Aorta (tissue), 5 donors: ENCODE data around the gene RSPRY1. TPM values are rescaled to one million over a fixed set of nuclear protein-coding genes. Genes with fewer than 3 reads are reported as not detected.

ENCODE experiments used
- ATAC-seq: fragments of 200-7000 bp; cut with Tn5 transposase; one replicate; pipeline ENCODE4 v1.9.1; 2022; ENCODE audit warnings: moderate library complexity; ENCODE audit not compliant: low FRiP score
- DNase-seq, 2 donors: peaks; one replicate each; pipeline ENCODE4 v3.0.0-alpha.2; 2020
- H3K27ac ChIP-seq, 2 donors: one replicate each; pipeline ENCODE4 v1.5.1; 2013; ENCODE audit warnings: low read length in 2 of 2, mild to moderate bottlenecking in 2 of 2, moderate library complexity in 2 of 2, control low read depth in 1 of 2, inconsistent platforms in 1 of 2, low read depth in 1 of 2
- H3K27me3 ChIP-seq, 2 donors: one replicate each; pipeline ENCODE4 v1.6.1; 2013; ENCODE audit warnings: control low read depth in 1 of 2, low read length in 1 of 2, mild to moderate bottlenecking in 1 of 2, moderate library complexity in 1 of 2; ENCODE audit not compliant: insufficient read depth in 2 of 2, control insufficient read depth in 1 of 2
- H3K36me3 ChIP-seq, 2 donors: one replicate each; pipeline ENCODE4 v1.6.1; 2013; ENCODE audit warnings: control low read depth in 1 of 2, low read length in 1 of 2, mild to moderate bottlenecking in 1 of 2; ENCODE audit not compliant: insufficient read depth in 2 of 2, control insufficient read depth in 1 of 2
- H3K4me1 ChIP-seq, 2 donors: one replicate each; pipeline ENCODE4 v1.6.1; 2013; ENCODE audit warnings: low read length in 2 of 2, control low read depth in 1 of 2, mild to moderate bottlenecking in 1 of 2, moderate library complexity in 1 of 2; ENCODE audit not compliant: insufficient read depth in 2 of 2, control insufficient read depth in 1 of 2
- H3K4me3 ChIP-seq, 2 donors: one replicate each; pipeline ENCODE4 v1.5.1; 2013; ENCODE audit warnings: low read length in 2 of 2, control low read depth in 1 of 2, mild to moderate bottlenecking in 1 of 2
- H3K9me3 ChIP-seq: one replicate; pipeline ENCODE4 v1.6.1; 2013; ENCODE audit warnings: mild to moderate bottlenecking, low read length; ENCODE audit not compliant: control insufficient read depth
- WGBS, 2 donors: extraction: QIAGEN DNeasy Blood & Tissue Kit; methylation state at CpG; one replicate each; pipeline ENCODE4 v1.1.7; 2013; 5-methylcytosine and 5-hydroxymethylcytosine counted together
- intact Hi-C, 2 donors: fragments of 100-400 bp; cut with DNase I; formaldehyde crosslinking; loops; one replicate each; pipeline versions ENCODE4 v1.14.2 to v1.15.0; 2022
- polyA plus RNA-seq, 2 donors: library from polyadenylated mRNA; stranded (reverse); fragments of 200-250 nt; gene quantifications; one replicate each; pipeline ENCODE4 v1.2.3, GENCODE V29; 2013
- total RNA-seq, 2 donors: library from RNA; stranded (reverse); fragmentation: NEBNext Ultra II Directional; extraction: Animal tissue kit (Norgen Biotek cat#: 25700); gene quantifications; one replicate each; pipeline ENCODE4 v1.2.1, GENCODE V29; 2021
- donor health status: healthy with polysubstance abuse.
- donor health status: Bipolar disorder and iron deficiency.
- donor health status: DM: no; HTN: no; CAD: no.
- donor health status: DM: no; HTN: no; CAD: no.
- donor health status: DM: yes; HTN: yes; CAD: no.

RSPRY1 gene
- total and polyA plus RNA-seq, 4 donors: 10.4 to 32.5 (median 21.8) TPM

DNA sequence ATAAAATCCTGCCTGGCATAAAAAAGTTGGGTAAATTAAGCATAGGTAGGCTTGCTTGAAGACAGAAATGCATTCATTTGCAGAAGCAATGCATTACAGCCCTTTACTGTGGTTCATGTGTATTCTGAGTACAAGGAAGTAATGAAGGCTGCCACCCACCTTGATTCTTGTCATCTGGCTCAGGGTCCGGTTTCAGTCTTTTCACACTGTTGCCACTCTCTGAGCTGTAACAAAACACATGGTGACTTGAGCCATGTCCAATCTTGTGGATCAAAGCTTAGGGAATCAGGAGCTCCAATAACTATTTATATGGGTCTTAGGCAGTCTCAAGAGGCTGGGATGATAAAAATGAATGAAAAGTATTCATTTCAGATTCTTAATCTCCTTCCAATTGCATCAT is 22.3 kb upstream of the RSPRY1 start:
- no peak overlapping the region for H3K4me3 ChIP-seq
- peaks cover 10% of the 10 kb centered on the region in 2 donors for H3K36me3 ChIP-seq
- 62% methylated on average over 1 of the region's 1 CpG for WGBS, 2 donors
- no peaks in the 10 kb centered on the region for H3K9me3 ChIP-seq
- DNase-seq: no peak
- no peak for ATAC-seq
- no peaks in the 10 kb centered on the region for H3K27me3 ChIP-seq
- intact Hi-C loops: no loop called here
- H3K27ac ChIP-seq: no peak overlapping the region
- H3K4me1 ChIP-seq: no peaks in the 10 kb centered on the region

DNA sequence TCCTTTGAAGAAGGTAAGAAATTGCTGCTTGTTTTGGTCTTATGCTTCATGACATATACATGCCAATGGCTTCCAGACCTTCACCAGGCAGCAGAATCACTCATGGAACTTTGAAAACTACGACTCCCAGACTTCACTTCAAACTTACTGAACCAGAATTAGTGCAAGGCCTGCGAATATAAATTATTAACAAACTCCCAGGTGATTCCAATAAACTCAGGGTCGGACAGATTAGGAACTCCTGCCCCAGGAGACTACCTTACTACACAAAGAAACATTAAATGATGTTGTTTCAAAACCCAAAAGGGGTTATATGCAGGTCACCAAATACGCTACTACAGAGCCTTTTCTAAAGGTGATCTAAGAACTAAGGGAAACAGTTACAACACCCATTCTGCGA is 20.6 kb upstream of the RSPRY1 start:
- ATAC-seq (no peak), DNase-seq (no peak)
- WGBS, 2 donors: 87 to 95% methylated on average over 5 of the region's 5 CpGs
- no peaks in the 10 kb centered on the region for H3K9me3 ChIP-seq
- H3K4me3 ChIP-seq: no peak overlapping the region
- intact Hi-C loops: loop anchor here (5.0 kb wide), 2 partner anchors 83 to 298 kb away; partner anchors contain the start of gene SLC12A3 (in 1 of the 2)
- peaks cover 8 to 10% of the 10 kb centered on the region in 2 donors for H3K36me3 ChIP-seq
- no peaks in the 10 kb centered on the region for H3K4me1 ChIP-seq
- H3K27ac ChIP-seq: no peak overlapping the region
- H3K27me3 ChIP-seq: no peaks in the 10 kb centered on the region

DNA sequence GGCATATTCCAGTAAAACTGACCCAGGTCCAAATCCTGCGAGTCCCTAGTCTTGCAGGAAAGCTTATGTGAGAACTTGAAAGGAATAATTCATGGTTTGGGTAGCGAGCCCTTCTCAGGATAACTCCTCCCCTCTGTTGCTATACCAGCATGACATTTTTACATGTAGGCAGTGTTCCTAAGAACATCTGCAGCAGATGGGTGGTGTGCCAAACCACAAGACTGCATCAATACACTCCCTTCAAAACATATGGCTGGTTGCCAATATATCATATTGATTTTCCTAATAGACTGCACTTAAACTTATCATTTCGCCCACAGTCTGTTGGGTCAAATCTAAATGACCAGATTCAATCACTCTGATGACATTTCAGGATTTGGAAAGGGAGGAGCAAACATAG is 20.2 kb upstream of the RSPRY1 start:
- no peak for DNase-seq

DNA sequence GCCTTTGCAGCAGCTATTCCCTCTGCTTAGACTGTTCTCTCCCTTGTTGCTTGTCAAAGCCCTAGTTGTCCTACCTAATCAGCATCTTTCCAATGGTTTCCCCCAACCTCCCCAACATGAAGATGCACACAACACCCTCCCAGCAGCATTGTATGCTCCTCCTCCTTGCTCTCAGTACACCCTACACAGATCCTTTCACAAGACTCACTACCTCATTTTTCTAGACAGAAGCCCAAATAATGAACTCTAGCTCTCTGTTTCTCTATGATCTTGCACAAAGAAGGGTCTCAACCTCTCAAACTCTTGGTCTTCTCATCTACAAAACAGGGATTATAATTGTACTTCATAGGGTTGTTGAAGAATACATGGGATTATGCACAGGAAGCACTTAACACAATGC is 19.7 kb upstream of the RSPRY1 start:
- H3K27ac ChIP-seq: no peak overlapping the region
- H3K36me3 ChIP-seq: peaks cover 8 to 10% of the 10 kb centered on the region in 2 donors
- intact Hi-C loops: loop anchor here (5.0 kb wide), 2 partner anchors 84 to 299 kb away; partner anchors contain the start of gene SLC12A3 (in 1 of the 2)
- no peaks in the 10 kb centered on the region for H3K4me1 ChIP-seq
- DNase-seq: no peak
- H3K9me3 ChIP-seq: no peaks in the 10 kb centered on the region
- H3K27me3 ChIP-seq: no peaks in the 10 kb centered on the region
- H3K4me3 ChIP-seq: no peak overlapping the region
- ATAC-seq: no peak

More for the DNA sequence above, 20.2 kb upstream of the RSPRY1 start:
- Histone ChIP-seq H3K27me3 (no peaks in the 10 kb centered on the region), H3K36me3 (peaks cover 8 to 10% of the 10 kb centered on the region in 2 donors), H3K4me3 (no peak overlapping the region), H3K9me3 (no peaks in the 10 kb centered on the region), H3K27ac (no peak overlapping the region), H3K4me1 (no peaks in the 10 kb centered on the region)
- ATAC-seq: no peak
- intact Hi-C loops: loop anchor here (5.0 kb wide), 2 partner anchors 84 to 299 kb away; partner anchors contain the start of gene SLC12A3 (in 1 of the 2)
- WGBS, 2 donors: 88 to 89% methylated on average over 3 of the region's 3 CpGs

DNA sequence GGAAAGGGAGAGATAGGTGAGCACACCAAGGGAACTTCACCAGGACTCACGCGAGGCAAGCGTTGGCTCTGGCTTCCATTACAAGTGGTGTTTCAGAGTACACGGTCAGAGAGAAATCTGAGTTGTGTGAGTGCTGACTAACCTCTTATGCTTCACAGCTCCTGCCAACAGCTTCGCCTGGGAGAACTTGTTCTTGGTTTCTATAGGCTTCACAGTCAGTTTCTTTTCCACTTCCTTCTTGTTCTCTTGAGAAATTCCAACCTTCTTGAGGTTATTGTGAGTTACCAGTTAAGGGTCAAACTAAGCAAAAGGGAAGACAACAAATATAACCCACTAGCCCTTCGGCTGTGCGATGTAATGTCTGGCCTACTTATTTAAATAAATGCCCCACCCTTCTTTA is 19.2 kb upstream of the RSPRY1 start:
- no peak for ATAC-seq
- no peak for DNase-seq

DNA sequence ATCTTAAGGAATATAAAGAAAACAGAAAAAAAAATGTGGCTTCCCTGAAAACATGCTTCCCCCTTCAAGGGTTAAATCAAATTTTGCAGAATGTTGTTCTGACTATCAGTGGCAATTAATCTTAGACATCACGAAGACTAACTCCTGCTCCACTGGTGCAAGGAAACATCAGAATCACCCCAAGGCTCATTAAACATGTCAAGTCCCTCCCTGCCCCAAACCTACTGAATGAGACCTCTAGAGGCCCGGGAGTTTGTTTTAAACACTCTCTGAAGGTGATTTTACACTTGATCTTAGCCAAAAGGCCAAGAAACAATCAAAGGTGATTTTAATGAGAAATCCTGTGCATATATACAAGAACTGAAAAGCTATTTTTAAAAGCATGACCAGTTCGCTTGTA is 18.6 kb upstream of the RSPRY1 start:
- WGBS, 2 donors: 40 to 46% methylated on average over 3 of the region's 3 CpGs

More for the DNA sequence above, 19.2 kb upstream of the RSPRY1 start:
- Histone ChIP-seq H3K27me3 (no peaks in the 10 kb centered on the region), H3K4me1 (no peaks in the 10 kb centered on the region), H3K9me3 (no peaks in the 10 kb centered on the region), H3K36me3 (peaks cover 10 to 11% of the 10 kb centered on the region in 2 donors), H3K4me3 (no peak overlapping the region), H3K27ac (no peak overlapping the region)
- 63 to 66% methylated on average over 7 of the region's 7 CpGs for WGBS, 2 donors
- intact Hi-C loops: loop anchor here (1.0 to 5.0 kb wide), 3 partner anchors 83 to 300 kb away; partner anchors contain the start of gene SLC12A3 (in 1 of the 2)

DNA sequence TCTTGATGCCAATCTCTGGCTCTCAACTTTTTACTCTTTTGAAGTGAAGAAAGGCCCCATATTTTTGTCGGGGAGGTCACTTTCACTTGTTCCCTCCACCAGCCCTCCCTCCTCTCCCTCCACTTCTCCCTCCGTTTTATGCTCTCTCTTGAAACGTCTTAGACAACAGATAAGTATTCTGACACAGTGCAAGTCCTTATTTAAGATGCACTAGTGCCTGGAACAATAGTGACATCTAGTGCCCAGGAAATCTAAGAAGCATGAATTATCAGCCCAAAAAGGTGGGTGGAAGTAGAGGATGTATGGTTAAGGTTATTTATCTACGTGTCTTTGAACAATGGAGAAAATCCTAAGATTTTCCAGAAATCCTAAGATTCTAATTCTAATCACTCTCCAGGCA is 18.2 kb upstream of the RSPRY1 start:
- Histone ChIP-seq H3K36me3 (peaks cover 10 to 15% of the 10 kb centered on the region in 2 donors), H3K4me1 (no peaks in the 10 kb centered on the region), H3K4me3 (no peak overlapping the region), H3K27ac (no peak overlapping the region), H3K9me3 (no peaks in the 10 kb centered on the region), H3K27me3 (no peaks in the 10 kb centered on the region)
- DNase-seq (no peak), ATAC-seq (peak; percentile 76)
- intact Hi-C loops: loop anchor here (1.0 to 5.0 kb wide), 3 partner anchors 84 to 301 kb away; partner anchors contain the start of gene SLC12A3 (in 1 of the 2)
- WGBS, 2 donors: 6 to 12% methylated on average over 4 of the region's 4 CpGs

More for the DNA sequence above, 18.6 kb upstream of the RSPRY1 start:
- intact Hi-C loops: loop anchor here (1.0 to 5.0 kb wide), 3 partner anchors 83 to 300 kb away; partner anchors contain the start of gene SLC12A3 (in 1 of the 2)
- no peak for ATAC-seq
- DNase-seq: no peak
- peaks cover 10 to 12% of the 10 kb centered on the region in 2 donors for H3K36me3 ChIP-seq
- H3K4me3 ChIP-seq: no peak overlapping the region
- H3K27me3 ChIP-seq: no peaks in the 10 kb centered on the region
- no peak overlapping the region for H3K27ac ChIP-seq
- H3K4me1 ChIP-seq: no peaks in the 10 kb centered on the region
- no peaks in the 10 kb centered on the region for H3K9me3 ChIP-seq

DNA sequence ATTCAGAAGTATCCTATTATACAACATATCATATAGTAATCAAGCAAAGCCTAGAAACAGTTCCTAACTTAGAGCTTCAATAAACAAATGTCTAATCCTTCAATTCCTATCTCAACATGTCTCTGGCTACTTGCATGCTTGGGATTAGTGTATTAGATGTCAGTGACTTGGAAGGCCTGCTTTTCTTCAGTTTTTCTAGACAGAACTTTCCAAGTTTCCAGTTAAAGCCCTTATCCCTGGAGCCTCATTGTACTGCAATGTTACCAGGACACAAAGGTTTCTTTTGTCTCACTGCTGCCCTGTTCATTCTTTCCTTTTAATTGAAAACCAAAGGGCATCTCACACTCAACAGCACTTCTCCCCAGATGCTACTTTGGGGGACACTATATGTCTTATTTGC is 16.8 kb upstream of the RSPRY1 start:
- no peaks in the 10 kb centered on the region for H3K27me3 ChIP-seq
- intact Hi-C loops: loop anchor here (5.0 kb wide), 2 partner anchors 87 to 302 kb away; partner anchors contain the start of gene SLC12A3 (in 1 of the 2)
- no peak for ATAC-seq
- no peak for DNase-seq
- no peaks in the 10 kb centered on the region for H3K4me1 ChIP-seq
- no peak overlapping the region for H3K4me3 ChIP-seq
- H3K36me3 ChIP-seq: peaks cover 10 to 16% of the 10 kb centered on the region in 2 donors
- no peaks in the 10 kb centered on the region for H3K9me3 ChIP-seq
- no peak overlapping the region for H3K27ac ChIP-seq

DNA sequence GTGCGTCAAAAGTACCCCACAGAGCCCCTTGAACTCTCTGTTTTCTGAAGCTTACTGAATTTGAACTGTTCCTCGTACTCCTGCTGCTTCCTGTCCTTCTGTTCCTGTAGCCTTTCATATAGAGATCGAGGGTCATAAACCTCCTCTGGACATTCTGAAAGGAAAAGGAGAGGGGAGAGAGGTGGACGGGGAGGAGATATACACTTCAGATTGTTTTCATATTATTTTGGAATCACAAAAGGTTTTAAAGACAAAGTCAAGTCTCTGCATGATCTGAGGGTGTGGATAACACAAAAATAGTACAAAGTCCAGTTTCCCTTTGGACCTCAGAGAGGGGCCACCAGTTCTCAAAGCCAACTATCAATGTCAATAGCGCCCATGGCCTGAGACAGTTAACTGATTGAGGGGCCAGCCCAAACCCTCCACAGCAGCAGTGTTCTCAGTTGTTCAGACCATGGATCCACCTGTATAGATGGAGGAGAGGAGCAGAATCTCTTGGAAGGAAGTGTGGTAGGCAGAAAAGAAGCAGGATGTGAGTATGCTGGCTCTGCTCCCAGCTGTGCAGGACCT is 13.3 kb upstream of the RSPRY1 start:
- Histone ChIP-seq H3K4me3 (no peak overlapping the region), H3K27me3 (no peaks in the 10 kb centered on the region), H3K9me3 (no peaks in the 10 kb centered on the region), H3K4me1 (peaks cover 0 to 6% of the 10 kb centered on the region in 2 donors), H3K36me3 (peaks cover 0 to 10% of the 10 kb centered on the region in 2 donors), H3K27ac (no peak overlapping the region)
- ATAC-seq: no peak
- no peak for DNase-seq
- intact Hi-C loops: no loop called here
- 84 to 87% methylated on average over 5 of the region's 5 CpGs for WGBS, 2 donors
